Right atrium auricular region (tissue), 2 donors: Measurements from ENCODE around the gene MARCHF9. TPM values are rescaled to one million over a fixed set of nuclear protein-coding genes. Genes with fewer than 3 reads are reported as not detected.

ENCODE experiments used
- DNase-seq: peaks from one replicate; pipeline ENCODE4 v3.0.0-alpha.2; 2019; ENCODE audit warnings: low spot score
- H3K27ac ChIP-seq, 2 donors: fragments of 200-600 bp; sonication (generic); 1 replicate in 1 of 2; 2 replicates in 1 of 2; pipeline ENCODE4 v1.5.1; 2016 to 2019
- H3K27me3 ChIP-seq, 2 donors: fragments of 200-600 bp; sonication (generic); one replicate each; pipeline versions ENCODE4 v1.5.1 to v1.6.0; 2017 to 2019
- H3K36me3 ChIP-seq: fragments of 200-600 bp; sonication (generic); one replicate; pipeline ENCODE4 v1.5.1; 2016
- H3K4me1 ChIP-seq, 2 donors: fragments of 200-600 bp; sonication (generic); one replicate each; pipeline versions ENCODE4 v1.5.1 to v1.6.0; 2017 to 2019
- H3K4me3 ChIP-seq, 2 donors: fragments of 200-600 bp; sonication (generic); 1 replicate in 1 of 2; 2 replicates in 1 of 2; pipeline ENCODE4 v1.5.1; 2017 to 2019; ENCODE audit warnings: mild to moderate bottlenecking in 1 of 2, moderate library complexity in 1 of 2
- H3K9me3 ChIP-seq, 2 donors: fragments of 200-600 bp; sonication (generic); one replicate each; pipeline ENCODE4 v1.5.1; 2019
- CTCF ChIP-seq, 2 donors: fragments of 200-600 bp; sonication (generic); IDR thresholded peaks; one replicate each; pipeline ENCODE4 v1.5.1; 2019; ENCODE audit warnings: antibody characterized with exemption in 2 of 2
- total RNA-seq, 2 donors: library from RNA; depleted of rRNA; stranded (reverse); fragments of >200 nt; gene quantifications; one replicate each; pipeline ENCODE4 v1.1.0, GENCODE V29; 2016

MARCHF9 gene
- total RNA-seq, 2 donors from 2014 or later, result 8.4 to 11.6 TPM

- Histone ChIP-seq H3K4me1 (no peaks in the 10 kb centered on the region), H3K27ac (no peak overlapping the region), H3K9me3 (no peaks in the 10 kb centered on the region), H3K4me3 (no peak overlapping the region), H3K36me3 (peaks cover 81% of the 10 kb centered on the region), H3K27me3 (no peaks in the 10 kb centered on the region)
- no peak for DNase-seq
- TF ChIP-seq CTCF (IDR thresholded peaks at IDR 0.05), result no peak
Observed at GRCh38 chr12:57796996-57797395, 42.1 kb downstream of the MARCHF9 start.

GRCh38 chr12:57797933-57798332 lies 43.0 kb downstream of the MARCHF9 start:
- no peak for DNase-seq
- Histone ChIP-seq H3K4me3 (no peak overlapping the region), H3K36me3 (peaks cover 81% of the 10 kb centered on the region), H3K27me3 (no peaks in the 10 kb centered on the region), H3K27ac (no peak overlapping the region), H3K9me3 (no peaks in the 10 kb centered on the region), H3K4me1 (no peaks in the 10 kb centered on the region)
- no peak for TF ChIP-seq CTCF (IDR thresholded peaks at IDR 0.05)

- peaks cover 80% of the 10 kb centered on the region for H3K36me3 ChIP-seq
- no peak overlapping the region for H3K4me3 ChIP-seq
- H3K27ac ChIP-seq, result no peak overlapping the region
- no peak for DNase-seq
- H3K27me3 ChIP-seq, result no peaks in the 10 kb centered on the region
- peaks cover 0 to 8% of the 10 kb centered on the region in 2 donors for H3K4me1 ChIP-seq
- TF ChIP-seq CTCF (IDR thresholded peaks at IDR 0.05), result no peak
- H3K9me3 ChIP-seq, result no peaks in the 10 kb centered on the region
Observed at GRCh38 chr12:57800965-57801364, 46.1 kb downstream of the MARCHF9 start.

GRCh38 chr12:57802607-57803006 lies 47.7 kb downstream of the MARCHF9 start:
- H3K36me3 ChIP-seq, result peaks cover 81% of the 10 kb centered on the region
- no peaks in the 10 kb centered on the region for H3K27me3 ChIP-seq
- H3K4me3 ChIP-seq, result no peak overlapping the region
- peaks cover 0 to 8% of the 10 kb centered on the region in 2 donors for H3K4me1 ChIP-seq
- DNase-seq, result no peak
- no peaks in the 10 kb centered on the region for H3K9me3 ChIP-seq
- TF ChIP-seq CTCF (IDR thresholded peaks at IDR 0.05), result no peak
- no peak overlapping the region for H3K27ac ChIP-seq

GRCh38 chr12:57803319-57803893 lies 48.5 kb downstream of the MARCHF9 start:
- DNase-seq, result no peak
- Histone ChIP-seq H3K4me3 (no peak overlapping the region), H3K27me3 (no peaks in the 10 kb centered on the region), H3K27ac (peak overlapping the region in 1 of 2 donors; percentile 8), H3K36me3 (peaks cover 88% of the 10 kb centered on the region), H3K9me3 (no peaks in the 10 kb centered on the region), H3K4me1 (peaks cover 0 to 8% of the 10 kb centered on the region in 2 donors)
- TF ChIP-seq CTCF (IDR thresholded peaks at IDR 0.05), result peak; percentile 64 to 89

- no peak overlapping the region for H3K27ac ChIP-seq
- no peak for DNase-seq
- H3K9me3 ChIP-seq, result no peaks in the 10 kb centered on the region
- H3K36me3 ChIP-seq, result peaks cover 85% of the 10 kb centered on the region
- TF ChIP-seq CTCF (IDR thresholded peaks at IDR 0.05), result no peak
- peaks cover 0 to 8% of the 10 kb centered on the region in 2 donors for H3K4me1 ChIP-seq
- no peak overlapping the region for H3K4me3 ChIP-seq
- H3K27me3 ChIP-seq, result no peaks in the 10 kb centered on the region
Observed at GRCh38 chr12:57806677-57807076, 51.8 kb downstream of the MARCHF9 start.
